Measurements from ENCODE around the gene PAGE2.
"Not testable (repeated sequence)": the region's sequence is repeated elsewhere in the genome, so short reads cannot be mapped to it uniquely, and the experiment has no call there.

The PAGE2 gene, protein sequence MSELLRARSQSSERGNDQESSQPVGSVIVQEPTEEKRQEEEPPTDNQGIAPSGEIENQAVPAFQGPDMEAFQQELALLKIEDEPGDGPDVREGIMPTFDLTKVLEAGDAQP

GRCh38 chrX:55088795-55089489 lies at the start of gene PAGE2:
TSS of gene PAGE2 (plus strand) at chrX:55089018. CDS start at chrX:55090021, 1,003 bp downstream.
- DNase-seq (ENCODE audit: low read depth) = no peak

GRCh38 chrX:55039471-55039870 lies 49.3 kb upstream of the PAGE2 start:
- DNase-seq (ENCODE audit: low read depth) = peak; percentile 72

DNA sequence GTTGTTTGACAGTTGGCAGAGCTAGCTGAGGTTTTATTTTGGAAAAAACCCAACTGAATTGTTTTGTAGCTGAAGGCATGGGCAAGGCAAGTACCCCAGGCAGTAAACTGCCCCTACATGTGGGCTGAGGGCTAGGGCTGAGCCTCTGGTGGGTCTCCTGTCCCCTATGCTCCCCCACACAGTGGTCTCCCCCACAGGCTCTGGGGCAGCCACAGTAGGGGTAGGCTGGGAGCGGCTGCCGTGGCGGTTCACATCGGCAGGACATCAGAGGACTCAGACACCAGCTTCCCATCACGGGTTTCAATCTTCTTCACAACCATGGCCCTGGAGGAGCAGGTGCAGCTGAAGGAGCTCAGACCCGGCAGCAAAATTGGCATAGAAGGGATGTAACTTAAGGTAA lies 47.3 kb upstream of the PAGE2 start:
- no peak for DNase-seq (ENCODE audit: low read depth)

GRCh38 chrX:55050599-55050998 lies 38.2 kb upstream of the PAGE2 start:
- not testable (repeated sequence) for DNase-seq (ENCODE audit: low read depth)

DNA sequence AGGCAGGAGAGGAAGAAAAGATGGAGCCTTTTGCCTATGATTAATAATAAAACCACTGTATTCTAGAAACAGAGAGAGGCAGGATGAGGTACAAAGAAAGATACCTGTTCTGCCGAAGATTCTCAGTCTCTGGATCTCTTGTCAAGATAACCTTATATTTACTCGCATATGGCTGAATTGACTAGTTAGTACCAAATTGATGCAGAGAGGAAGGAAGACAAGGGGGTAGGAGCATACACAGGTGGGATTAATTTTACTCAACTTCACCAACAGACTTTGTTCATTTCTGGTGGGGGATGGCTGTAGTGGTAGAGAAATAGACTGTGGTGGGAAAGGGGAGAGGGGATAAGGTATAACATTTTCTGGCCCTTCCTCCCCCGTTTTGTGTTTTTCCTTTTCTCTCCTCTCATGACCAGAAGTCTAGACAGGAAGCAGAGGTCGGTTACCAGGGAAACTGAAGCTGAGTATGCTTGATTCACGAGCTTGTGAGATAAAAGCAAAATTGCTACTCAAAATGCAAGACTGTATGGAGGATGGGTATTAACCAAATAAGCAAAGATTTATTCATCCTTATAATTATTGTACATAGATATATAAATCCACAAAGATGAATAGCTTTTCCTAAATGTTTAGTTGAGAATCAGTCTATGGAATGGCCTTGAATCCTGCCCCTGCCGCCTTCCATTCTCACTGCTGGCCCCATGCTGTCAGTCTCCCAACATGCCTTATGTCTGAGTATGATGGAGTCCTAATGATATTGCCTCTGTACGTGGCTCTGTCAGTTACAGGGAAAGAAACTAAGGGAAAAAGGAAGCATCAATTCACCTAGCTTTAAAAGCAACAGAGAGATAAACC lies 31.8 kb upstream of the PAGE2 start:
- DNase-seq (ENCODE audit: low read depth) = peak; percentile 29

DNA sequence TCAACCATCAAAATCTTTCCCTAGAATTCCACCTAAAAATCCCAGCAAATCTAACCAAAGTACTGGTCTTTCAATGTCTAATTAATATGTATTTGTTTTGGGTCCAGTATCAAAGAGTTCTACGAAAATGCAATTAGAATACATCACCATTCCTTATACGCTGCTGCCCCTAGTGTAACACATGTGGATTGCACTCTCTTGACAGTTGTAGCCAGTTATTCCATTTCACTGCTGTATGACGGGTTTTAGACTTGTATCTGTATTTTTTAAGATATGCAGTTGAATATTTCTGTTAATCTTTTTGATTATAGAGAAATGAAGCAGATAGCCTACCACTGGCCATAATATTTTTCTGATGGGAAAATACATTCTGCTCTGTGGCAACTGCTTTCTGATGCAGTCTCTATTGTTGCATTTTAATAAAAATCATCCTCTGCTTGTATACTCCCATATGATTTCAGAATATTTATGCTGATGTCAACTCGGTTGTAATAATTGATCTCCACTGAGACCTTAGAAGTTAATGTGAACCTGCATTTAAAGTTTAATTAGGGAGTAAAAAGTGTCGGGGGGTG lies 31.1 kb upstream of the PAGE2 start:
- peak; percentile 35 for DNase-seq (ENCODE audit: low read depth)

- DNase-seq (ENCODE audit: low read depth) = not testable (repeated sequence)
These were observed 21.6 kb upstream of the PAGE2 start for GRCh38 chrX:55067180-55067579.

GRCh38 chrX:55072286-55072685 lies 16.5 kb upstream of the PAGE2 start:
- DNase-seq (ENCODE audit: low read depth) = no peak

DNA sequence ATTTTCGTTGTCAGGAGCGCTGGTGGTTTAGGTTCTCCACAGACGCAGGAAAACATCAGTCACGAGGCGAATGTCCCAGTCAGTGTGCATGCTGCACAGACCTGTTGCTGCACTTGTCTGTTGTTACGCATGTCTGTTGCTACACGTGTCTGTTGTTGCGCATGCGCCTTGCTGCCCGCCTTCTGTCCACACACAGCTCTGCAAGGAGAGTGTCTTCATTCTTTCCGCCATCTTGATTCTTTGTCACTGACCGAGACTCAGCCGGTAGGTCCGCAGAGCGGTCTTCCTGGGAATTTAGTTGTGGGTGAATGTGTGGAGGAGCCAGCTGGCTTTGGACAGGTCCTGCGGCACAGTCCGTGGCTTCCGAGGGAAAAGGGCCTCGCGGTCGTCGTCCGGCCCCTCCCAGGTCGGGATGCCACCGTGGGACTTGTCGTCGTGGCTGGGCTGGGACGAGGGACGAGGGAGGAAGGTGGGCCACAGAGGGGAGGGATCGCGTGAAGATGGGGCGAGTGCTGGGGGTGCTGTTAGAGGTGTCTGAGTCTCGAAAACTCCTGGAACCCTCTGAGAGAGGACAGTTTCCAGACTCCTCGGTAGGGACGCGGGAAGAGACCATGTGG lies 13.9 kb upstream of the PAGE2 start, which contains the start of gene PAGE2B:
Gene PAGE2B, plus strand, starts transcription at position 180 of the 617 bp plus-strand sequence. CDS start 1,012 bp downstream, outside the sequence.
- no peak for DNase-seq (ENCODE audit: low read depth)

DNA sequence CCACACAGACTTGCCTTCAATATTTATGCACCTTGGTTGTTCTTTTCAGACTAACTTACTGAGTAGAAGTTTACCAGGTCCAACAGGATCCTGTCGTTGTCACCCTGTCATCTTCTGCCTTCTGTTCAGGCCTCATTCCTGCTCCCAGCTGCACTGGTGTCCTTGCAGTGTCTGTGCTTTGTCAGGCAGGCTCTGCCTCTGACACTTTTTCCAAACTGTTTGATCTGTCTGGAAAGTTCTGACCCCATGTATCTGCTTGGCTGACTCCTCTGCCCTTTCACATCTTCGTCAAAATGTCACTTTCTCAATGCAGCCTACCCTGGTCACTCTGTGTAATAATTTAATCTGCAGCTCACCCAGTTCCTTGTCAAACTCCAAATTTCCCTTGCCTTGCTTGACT lies 9.9 kb downstream of the PAGE2 start:
- no peak for DNase-seq (ENCODE audit: low read depth)

DNA sequence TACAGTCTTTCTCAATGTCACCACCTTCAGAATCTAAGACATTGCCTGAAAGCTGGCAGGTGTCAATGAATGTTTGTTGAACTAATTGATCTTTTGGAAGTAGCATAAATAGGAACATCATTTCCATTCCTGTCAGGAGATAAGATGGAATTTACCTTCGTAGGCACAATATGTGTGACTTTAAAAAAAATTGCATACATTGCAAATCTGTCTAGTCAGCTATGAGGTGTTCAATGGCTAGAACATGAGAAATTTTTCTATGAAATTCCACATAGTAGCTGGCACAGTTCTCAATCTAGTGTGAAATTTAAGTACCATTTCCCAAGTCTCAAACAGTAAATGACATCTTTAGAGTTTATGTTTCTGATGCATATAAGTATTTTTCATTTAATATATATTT lies 10.3 kb downstream of the PAGE2 start:
- no peak for DNase-seq (ENCODE audit: low read depth)

DNA sequence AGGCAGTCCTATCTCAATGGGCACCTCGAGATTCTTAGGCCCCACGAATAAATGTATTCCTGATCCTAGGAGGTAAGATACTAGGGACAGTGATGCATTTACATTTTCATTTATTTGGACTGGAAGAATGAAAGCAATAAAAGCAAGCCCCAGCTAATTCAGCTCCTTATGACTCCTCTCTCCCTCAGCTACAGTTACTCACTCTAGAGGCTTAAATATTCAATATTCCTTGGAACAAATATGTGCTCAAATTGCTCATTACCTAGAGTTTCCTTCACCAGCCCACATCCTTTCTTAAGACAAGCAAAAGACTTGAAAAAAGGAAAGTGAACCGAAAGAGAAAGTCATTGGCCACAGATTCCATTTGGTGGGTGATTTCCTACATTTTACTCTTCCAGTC lies 13.9 kb downstream of the PAGE2 start:
- DNase-seq (ENCODE audit: low read depth) = no peak

DNA sequence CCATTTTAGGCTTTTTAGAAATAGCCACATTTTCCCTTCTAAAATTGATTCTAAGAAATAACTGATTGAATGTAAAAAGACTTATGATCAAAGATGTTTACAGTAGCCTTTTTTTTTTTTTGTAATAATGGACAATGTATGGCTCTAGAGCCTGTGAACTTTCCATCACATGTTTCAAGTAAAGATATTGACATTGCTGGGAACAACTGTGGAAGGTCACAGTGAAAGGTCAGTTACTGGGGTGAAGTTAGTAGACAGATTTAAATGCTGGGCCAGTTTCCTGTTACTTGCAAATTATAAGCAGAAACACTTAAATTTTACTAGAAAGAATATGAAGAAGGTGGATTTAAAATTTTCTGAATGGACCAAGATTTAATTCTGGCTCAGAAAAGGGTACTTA lies 18.4 kb downstream of the PAGE2 start:
- DNase-seq (ENCODE audit: low read depth) = no peak

- DNase-seq (ENCODE audit: low read depth) = no peak
These were observed 19.1 kb downstream of the PAGE2 start for GRCh38 chrX:55107911-55108310.

GRCh38 chrX:55109306-55109705 lies 20.5 kb downstream of the PAGE2 start:
- DNase-seq (ENCODE audit: low read depth) = peak; percentile 14

GRCh38 chrX:55111578-55112254 lies 22.9 kb downstream of the PAGE2 start:
- no peak for DNase-seq (ENCODE audit: low read depth)

- DNase-seq (ENCODE audit: low read depth) = not testable (repeated sequence)
These were observed 27.8 kb downstream of the PAGE2 start for GRCh38 chrX:55116589-55116988.

- DNase-seq (ENCODE audit: low read depth) = no peak
These were observed 29.8 kb downstream of the PAGE2 start for GRCh38 chrX:55118574-55118973.

DNA sequence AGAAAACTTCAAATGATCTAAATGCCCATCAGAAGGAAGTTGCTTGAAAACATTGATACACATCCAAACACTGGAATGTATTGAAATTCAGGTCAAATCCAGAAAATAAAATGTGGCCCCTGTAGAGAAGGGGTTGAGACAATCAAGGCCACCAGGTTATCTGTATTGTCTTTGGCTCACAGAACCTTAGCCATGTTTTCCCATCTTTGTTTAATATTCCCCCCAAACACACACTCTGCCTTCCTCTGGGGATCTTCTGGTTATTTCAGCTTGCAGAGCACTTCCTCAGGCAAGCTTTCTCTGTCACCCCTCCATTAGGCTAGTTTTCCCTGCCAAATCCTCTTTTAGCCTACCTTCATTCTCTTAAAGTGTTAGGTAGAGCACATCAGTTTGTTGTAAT lies 30.5 kb downstream of the PAGE2 start:
- DNase-seq (ENCODE audit: low read depth) = no peak

- peak; percentile 46 for DNase-seq (ENCODE audit: low read depth)
These were observed 30.9 kb downstream of the PAGE2 start for GRCh38 chrX:55119712-55120111.

- no peak for DNase-seq (ENCODE audit: low read depth)
These were observed 32.0 kb downstream of the PAGE2 start for GRCh38 chrX:55120761-55121358.
